H9 (cell line): ENCODE measurements around the gene ARID1A. TPM values are rescaled to one million over a fixed set of nuclear protein-coding genes. Genes with fewer than 3 reads are reported as not detected.

Experiments used
- DNase-seq: peaks from one replicate; pipeline ENCODE4 v3.0.0-alpha.2; 2017
- H2AFZ ChIP-seq: one replicate; pipeline ENCODE4 v1.6.1; 2013; ENCODE audit warnings: mild to moderate bottlenecking, low read length, control low read depth, moderate library complexity
- H2AK5ac ChIP-seq: 2 replicates; pipeline ENCODE4 v1.6.1; 2013; ENCODE audit warnings: low read length, control low read depth, mixed read lengths; ENCODE audit not compliant: insufficient read length
- H2BK120ac ChIP-seq: one replicate; pipeline ENCODE4 v1.6.1; 2013; ENCODE audit warnings: low read depth, mild to moderate bottlenecking, low read length, control low read depth, inconsistent platforms; ENCODE audit not compliant: poor library complexity, severe bottlenecking
- H2BK12ac ChIP-seq: 2 replicates; pipeline ENCODE4 v1.6.1; 2013; ENCODE audit warnings: low read length, control low read depth, mixed read lengths, low read depth; ENCODE audit not compliant: insufficient read length
- H2BK15ac ChIP-seq: 2 replicates; pipeline ENCODE4 v1.6.1; 2013; ENCODE audit warnings: low read depth, low read length, control low read depth
- H2BK20ac ChIP-seq: one replicate; pipeline ENCODE4 v1.6.1; 2013; ENCODE audit warnings: low read depth, mild to moderate bottlenecking, low read length, control low read depth, inconsistent platforms; ENCODE audit not compliant: poor library complexity, severe bottlenecking
- H2BK5ac ChIP-seq: 2 replicates; pipeline ENCODE4 v1.6.1; 2013; ENCODE audit warnings: low read length, control low read depth, mixed read lengths; ENCODE audit not compliant: insufficient read length
- H3K14ac ChIP-seq: 2 replicates; pipeline ENCODE4 v1.6.1; 2013; ENCODE audit warnings: low read length, control low read depth; ENCODE audit not compliant: insufficient read depth
- H3K18ac ChIP-seq: 2 replicates; pipeline ENCODE4 v1.6.1; 2013; ENCODE audit warnings: low read depth, mild to moderate bottlenecking, mixed read lengths, low read length, control low read depth; ENCODE audit not compliant: insufficient read length
- H3K23ac ChIP-seq: 2 replicates; pipeline ENCODE4 v1.6.1; 2013; ENCODE audit warnings: low read length, control low read depth, mixed read lengths, low read depth; ENCODE audit not compliant: insufficient read length
- H3K23me2 ChIP-seq: 2 replicates; pipeline ENCODE4 v1.6.1; 2013; ENCODE audit warnings: low read depth, mild to moderate bottlenecking, mixed read lengths, low read length, control low read depth; ENCODE audit not compliant: insufficient read length, poor library complexity, severe bottlenecking
- H3K27ac ChIP-seq: 2 replicates; pipeline ENCODE4 v1.5.1; 2013; ENCODE audit warnings: low read length, control low read depth, mixed read lengths, low read depth; ENCODE audit not compliant: insufficient read length
- H3K27me3 ChIP-seq: 2 replicates; pipeline ENCODE4 v1.6.1; 2013; ENCODE audit warnings: low read length, control low read depth, inconsistent platforms; ENCODE audit not compliant: insufficient read depth
- H3K4ac ChIP-seq: 2 replicates; pipeline ENCODE4 v1.6.1; 2013; ENCODE audit warnings: low read depth, mild to moderate bottlenecking, control low read depth, inconsistent platforms, low read length, moderate library complexity
- H3K4me1 ChIP-seq: 2 replicates; pipeline ENCODE4 v1.6.1; 2013; ENCODE audit warnings: low read length, control low read depth, inconsistent platforms; ENCODE audit not compliant: insufficient read depth
- H3K4me2 ChIP-seq: 2 replicates; pipeline ENCODE4 v1.6.1; 2013; ENCODE audit warnings: low read length, control low read depth, mixed read lengths; ENCODE audit not compliant: insufficient read length, insufficient read depth
- H3K56ac ChIP-seq: 2 replicates; pipeline ENCODE4 v1.6.1; 2013; ENCODE audit warnings: low read depth, mild to moderate bottlenecking, mixed read lengths, low read length, control low read depth; ENCODE audit not compliant: insufficient read length
- H3K79me1 ChIP-seq: 2 replicates; pipeline ENCODE4 v1.6.1; 2013; ENCODE audit warnings: low read depth, mild to moderate bottlenecking, moderate library complexity, low read length, control low read depth, inconsistent platforms; ENCODE audit not compliant: insufficient read depth, poor library complexity, severe bottlenecking
- H3K79me2 ChIP-seq: 2 replicates; pipeline ENCODE4 v1.6.1; 2013; ENCODE audit warnings: low read length, control low read depth, inconsistent platforms; ENCODE audit not compliant: insufficient read depth
- H3K9ac ChIP-seq: 2 replicates; pipeline ENCODE4 v1.6.1; 2013; ENCODE audit warnings: low read length, control low read depth, mixed read lengths; ENCODE audit not compliant: insufficient read length; ENCODE audit errors: extremely low read depth
- H3K9me3 ChIP-seq: one replicate; pipeline ENCODE4 v1.6.1; 2013; ENCODE audit warnings: low read depth, low read length, inconsistent platforms; ENCODE audit not compliant: control insufficient read depth
- H3T11ph ChIP-seq: one replicate; pipeline ENCODE4 v1.6.1; 2013; ENCODE audit warnings: mild to moderate bottlenecking, low read length, control low read depth, inconsistent platforms
- H4K20me1 ChIP-seq: one replicate; pipeline ENCODE4 v1.6.1; 2013; ENCODE audit not compliant: control insufficient read depth, insufficient read length, insufficient read depth
- H4K5ac ChIP-seq: 2 replicates; pipeline ENCODE4 v1.6.1; 2013; ENCODE audit warnings: low read depth, mild to moderate bottlenecking, mixed read lengths, low read length, control low read depth; ENCODE audit not compliant: insufficient read length
- H4K8ac ChIP-seq: replicated peaks from 2 replicates; pipeline ENCODE4 v1.6.1; 2013; ENCODE audit warnings: low read length, control low read depth, mixed read lengths, low read depth; ENCODE audit not compliant: insufficient read length
- H4K91ac ChIP-seq: 2 replicates; pipeline ENCODE4 v1.6.1; 2013; ENCODE audit warnings: low read depth, mild to moderate bottlenecking, moderate library complexity, mixed read lengths, low read length, control low read depth; ENCODE audit not compliant: insufficient read length
- H3K27ac Mint-ChIP-seq, 3 experiments: 2 replicates in 2 of 3; 3 replicates in 1 of 3; pipeline ENCODE4 v1.8.0; 2020 to 2021; ENCODE audit warnings: mixed read lengths in 3 of 3, mild to moderate bottlenecking in 1 of 3, moderate library complexity in 1 of 3
- H3K27me3 Mint-ChIP-seq: 2 replicates; pipeline ENCODE4 v1.8.0; 2021; ENCODE audit warnings: low read depth, mild to moderate bottlenecking, moderate library complexity, mixed read lengths
- H3K36me3 Mint-ChIP-seq, 3 experiments: 2 replicates in 2 of 3; 3 replicates in 1 of 3; pipeline ENCODE4 v1.8.0; 2020 to 2021; ENCODE audit warnings: low read depth in 3 of 3, mixed read lengths in 3 of 3; ENCODE audit not compliant: insufficient read depth in 1 of 3
- H3K4me1 Mint-ChIP-seq, 2 experiments: 2 replicates each; pipeline ENCODE4 v1.8.0; 2020; ENCODE audit warnings: mixed read lengths in 2 of 2
- H3K4me3 Mint-ChIP-seq, 2 experiments: 2 replicates in 1 of 2; 3 replicates in 1 of 2; pipeline ENCODE4 v1.8.0; 2020 to 2021; ENCODE audit warnings: mild to moderate bottlenecking in 2 of 2, mixed read lengths in 2 of 2, moderate library complexity in 1 of 2
- H3K9me3 Mint-ChIP-seq, 2 experiments: 2 replicates in 1 of 2; 3 replicates in 1 of 2; pipeline ENCODE4 v1.8.0; 2020; ENCODE audit warnings: mild to moderate bottlenecking in 2 of 2, mixed read lengths in 2 of 2, moderate library complexity in 1 of 2
- WGBS: extraction: QIAGEN DNeasy Blood & Tissue Kit; methylation state at CpG from one replicate; pipeline ENCODE4 v1.1.7; 2013; ENCODE audit warnings: missing lambda C conversion rate, low lambda C conversion rate, mixed read lengths; ENCODE audit not compliant: insufficient read length; ENCODE audit errors: extremely low coverage; 5-methylcytosine and 5-hydroxymethylcytosine counted together
- total RNA-seq: library from RNA; stranded (reverse); gene quantifications from 2 replicates; pipeline ENCODE4 v1.2.1, GENCODE V29; 2021
- TF ChIP-seq, protein P1 (sequence below): fragments of 200-600 bp; sonication (generic); conservative IDR thresholded peaks from 3 replicates; pipeline ENCODE4 v1.8.0; 2021; ENCODE audit warnings: antibody characterized with exemption, mild to moderate bottlenecking

Gene ARID1A
- total RNA-seq, 1 experiment from 2014 or later: 147 TPM

- H3K9me3 ChIP-seq: no peaks in the 10 kb centered on the region
- peaks cover 4% of the 10 kb centered on the region for H3K4me1 ChIP-seq
- no peak overlapping the region for H3K56ac ChIP-seq
- no peak overlapping the region for H2AK5ac ChIP-seq
- Mint-ChIP-seq H3K4me3 (no peak overlapping the region), H3K36me3 (peaks cover 29 to 91% (median 78%) of the 10 kb centered on the region in 3 experiments; a peak in 6 of 7 replicates), H3K27ac (no peak overlapping the region), H3K4me1 (peaks cover 5 to 12% of the 10 kb centered on the region in 2 experiments), H3K27me3 (no peaks in the 10 kb centered on the region), H3K9me3 (no peaks in the 10 kb centered on the region)
- TF ChIP-seq, protein P1, sequence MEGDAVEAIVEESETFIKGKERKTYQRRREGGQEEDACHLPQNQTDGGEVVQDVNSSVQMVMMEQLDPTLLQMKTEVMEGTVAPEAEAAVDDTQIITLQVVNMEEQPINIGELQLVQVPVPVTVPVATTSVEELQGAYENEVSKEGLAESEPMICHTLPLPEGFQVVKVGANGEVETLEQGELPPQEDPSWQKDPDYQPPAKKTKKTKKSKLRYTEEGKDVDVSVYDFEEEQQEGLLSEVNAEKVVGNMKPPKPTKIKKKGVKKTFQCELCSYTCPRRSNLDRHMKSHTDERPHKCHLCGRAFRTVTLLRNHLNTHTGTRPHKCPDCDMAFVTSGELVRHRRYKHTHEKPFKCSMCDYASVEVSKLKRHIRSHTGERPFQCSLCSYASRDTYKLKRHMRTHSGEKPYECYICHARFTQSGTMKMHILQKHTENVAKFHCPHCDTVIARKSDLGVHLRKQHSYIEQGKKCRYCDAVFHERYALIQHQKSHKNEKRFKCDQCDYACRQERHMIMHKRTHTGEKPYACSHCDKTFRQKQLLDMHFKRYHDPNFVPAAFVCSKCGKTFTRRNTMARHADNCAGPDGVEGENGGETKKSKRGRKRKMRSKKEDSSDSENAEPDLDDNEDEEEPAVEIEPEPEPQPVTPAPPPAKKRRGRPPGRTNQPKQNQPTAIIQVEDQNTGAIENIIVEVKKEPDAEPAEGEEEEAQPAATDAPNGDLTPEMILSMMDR: no peak
- H3K79me2 ChIP-seq: no peaks in the 10 kb centered on the region; the same call in 1 of the 2 replicates
- H2BK120ac ChIP-seq: no peak overlapping the region
- no peak overlapping the region for H3T11ph ChIP-seq
- no peak overlapping the region for H2BK5ac ChIP-seq
- no peak overlapping the region for H2AFZ ChIP-seq
- DNase-seq: no peak
- no peak overlapping the region for H2BK15ac ChIP-seq
- no peak overlapping the region for H4K8ac ChIP-seq
- no CpG with 5 or more reads among the region's 1 CpG for WGBS
- no peaks in the 10 kb centered on the region for H3K23me2 ChIP-seq
- H4K20me1 ChIP-seq: no peaks in the 10 kb centered on the region
- no peak overlapping the region for H3K27ac ChIP-seq
- no peak overlapping the region for H2BK12ac ChIP-seq
- no peaks in the 10 kb centered on the region for H3K27me3 ChIP-seq
- peaks cover 8% of the 10 kb centered on the region for H3K79me1 ChIP-seq
- no peak overlapping the region for H2BK20ac ChIP-seq
- no peak overlapping the region for H4K5ac ChIP-seq
- no peak overlapping the region for H3K14ac ChIP-seq
- no peak overlapping the region for H3K23ac ChIP-seq
- H4K91ac ChIP-seq: no peak overlapping the region
- no peak overlapping the region for H3K4me2 ChIP-seq
- no peak overlapping the region for H3K18ac ChIP-seq
- no peak overlapping the region for H3K9ac ChIP-seq
- H3K4ac ChIP-seq: no peak overlapping the region
Observed at GRCh38 chr1:26748351-26748750, 52.5 kb downstream of the ARID1A start.
